CMK (cell line): Measurements from ENCODE around the gene PCGF1.
"Not testable (repeated sequence)": the region's sequence is repeated elsewhere in the genome, so short reads cannot be mapped to it uniquely, and the experiment has no call there.

Source experiments
- DNase-seq: peaks from one replicate; pipeline ENCODE4 v3.0.0-alpha.2; 2010; ENCODE audit warnings: low read depth

The PCGF1 gene

GRCh38 chr2:74472086-74472944, 35.2 kb downstream of the PCGF1 start, which contains the start of gene MRPL53:
TSS of gene MRPL53 (minus strand) at chr2:74472680. CDS start at chr2:74472660, 20 bp downstream.
- peak; percentile 95 for DNase-seq

- no peak for DNase-seq
These were observed 36.0 kb downstream of the PCGF1 start for GRCh38 chr2:74471332-74472065.

GRCh38 chr2:74470742-74471141, 36.8 kb downstream of the PCGF1 start:
- DNase-seq = not testable (repeated sequence)

- DNase-seq = no peak
These were observed 43.1 kb downstream of the PCGF1 start for GRCh38 chr2:74464406-74464805.

GRCh38 chr2:74462786-74463105, 44.7 kb downstream of the PCGF1 start:
- no peak for DNase-seq

GRCh38 chr2:74462054-74462785, 45.3 kb downstream of the PCGF1 start:
- no peak for DNase-seq

GRCh38 chr2:74461187-74462053, 46.1 kb downstream of the PCGF1 start:
- no peak for DNase-seq

GRCh38 chr2:74460187-74460586, 47.3 kb downstream of the PCGF1 start:
- not testable (repeated sequence) for DNase-seq

GRCh38 chr2:74459503-74460118, 47.9 kb downstream of the PCGF1 start:
- DNase-seq = not testable (repeated sequence)

- DNase-seq = no peak
These were observed 48.5 kb downstream of the PCGF1 start for GRCh38 chr2:74458938-74459363.

- peak; percentile 99 for DNase-seq
These were observed 49.2 kb downstream of the PCGF1 start, which contains the start of gene WBP1 for GRCh38 chr2:74458132-74458937. TSS of gene WBP1 (plus strand) at chr2:74458438. CDS start at chr2:74458603, 165 bp downstream.

- no peak for DNase-seq
These were observed 49.9 kb downstream of the PCGF1 start for GRCh38 chr2:74457549-74458131.

- DNase-seq = no peak
These were observed 50.4 kb downstream of the PCGF1 start for GRCh38 chr2:74457129-74457548.
